GM12892 (cell line): Measurements from ENCODE around the gene KIAA0513.

Experiments
- POLR2A ChIP-seq: IDR thresholded peaks from 2 replicates; pipeline ENCODE4 v1.6.1; 2011; ENCODE audit warnings: low read depth, low read length, control low read depth
- POLR2AphosphoS5 ChIP-seq: IDR thresholded peaks from 2 replicates; pipeline ENCODE4 v1.6.1; 2011; ENCODE audit warnings: low read depth, low read length, control low read depth
- TAF1 ChIP-seq: IDR thresholded peaks from 2 replicates; pipeline ENCODE4 v1.6.1; 2011; ENCODE audit warnings: low read depth, mild to moderate bottlenecking, control low read depth, low read length, borderline replicate concordance

DNA sequence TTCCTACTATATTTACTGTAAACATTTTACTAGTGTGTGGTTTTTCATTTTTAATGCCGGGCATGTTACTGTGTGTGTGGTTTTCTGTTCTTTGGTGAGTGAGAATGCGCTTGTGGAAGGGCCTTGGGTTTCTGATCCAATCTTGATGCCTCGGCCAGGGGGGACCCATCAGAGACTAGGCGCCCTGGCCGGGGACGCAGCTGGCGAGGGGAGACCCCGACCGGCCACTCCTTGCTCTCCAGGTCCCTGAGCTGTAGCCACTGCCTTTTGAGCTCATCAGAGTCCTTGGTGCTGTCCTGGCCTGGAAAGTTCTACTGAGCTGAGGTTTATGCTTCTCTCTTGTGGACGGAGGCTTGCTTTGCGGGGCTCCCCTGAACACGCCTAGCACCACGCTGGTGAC, 37.5 kb downstream of the KIAA0513 start:
- TF ChIP-seq POLR2A (no peak), TAF1 (no peak), POLR2AphosphoS5 (no peak)
